ENCODE data around the gene CCDC82. TPM values are rescaled to one million over a fixed set of nuclear protein-coding genes. Genes with fewer than 3 reads are reported as not detected.

CCDC82 gene
- 46.7 and 51.3 TPM in 2 replicates for total RNA-seq

GRCh38 chr11:96389720-96390487 lies at the start of gene CCDC82, which contains the start of gene JRKL:
Gene CCDC82, minus strand, starts transcription at chr11:96389912. Its CDS starts 5,165 bp downstream, at chr11:96384747.
Gene JRKL, plus strand, starts transcription at chr11:96390013. Its CDS starts 637 bp downstream, at chr11:96390650.

GRCh38 chr11:96342961-96343711 lies 46.6 kb downstream of the CCDC82 start, which contains the start of gene MAML2:
Gene MAML2, minus strand, starts transcription at chr11:96343195. Its CDS starts 1,300 bp downstream, at chr11:96341895.

Small RNAs within 50 kb of the gene (small RNA-seq; reads per million reads assigned to genes)
- not detected for gene MIR1260B

Other genes with a start within 250 kb of the CCDC82 start
- 14.1 and 15.6 TPM in 2 replicates for gene MAML2, start 46.7 kb downstream of the CCDC82 start, total RNA-seq
- 11.1 and 12.5 TPM in 2 replicates for gene JRKL, start 101 bp upstream of the CCDC82 start, total RNA-seq

All from thoracic aorta endothelial cell (primary cell).